ENCODE data around the gene SCAPER. TPM values are rescaled to one million over a fixed set of nuclear protein-coding genes. Genes with fewer than 3 reads are reported as not detected.

SCAPER gene
- total and polyA plus RNA-seq, 2 of the 4 experiments (the other 2 are of a cell fraction), result 2.9 to 9.7 TPM

DNA sequence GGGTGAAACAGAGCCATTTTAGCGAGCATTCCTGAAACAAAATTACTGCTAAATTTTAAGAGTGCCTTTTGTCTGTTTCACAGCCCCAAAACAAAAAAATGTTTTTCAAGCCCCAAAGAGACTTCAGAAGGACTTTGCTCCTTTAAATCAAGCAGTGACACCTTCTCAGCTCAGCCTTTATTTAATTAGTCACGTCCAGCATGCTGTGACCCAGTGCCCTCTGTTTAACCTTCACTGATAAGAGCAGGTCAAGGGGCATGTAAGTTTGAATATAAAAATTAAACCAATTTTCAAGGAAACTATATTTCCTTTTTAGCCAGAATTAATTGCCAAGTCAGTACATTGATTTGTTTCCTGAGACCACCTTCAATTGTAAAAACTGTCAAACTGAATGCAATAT is 527.9 kb downstream of the SCAPER start:
- Histone ChIP-seq H3K18ac (ENCODE audit: low read depth, low read length) (no peak overlapping the region), H3K9me1 (ENCODE audit: insufficient read depth, low read length) (peaks cover 4% of the 10 kb centered on the region; the same call in 1 of the 2 replicates), H4K20me1 (ENCODE audit: insufficient read depth, low read length) (no peaks in the 10 kb centered on the region), H3K4me1 (ENCODE audit: control insufficient read depth, insufficient read depth, low read length) (no peaks in the 10 kb centered on the region; the same call in 1 of the 2 replicates), H3K56ac (ENCODE audit: extremely low read depth, insufficient read depth, low read length) (no peak overlapping the region), H2BK20ac (ENCODE audit: low read depth, low read length) (no peak overlapping the region), H2AFZ (replicated peaks; ENCODE audit: low read length, poor library complexity) (no peak overlapping the region), H2BK15ac (ENCODE audit: low read depth, low read length) (no peak overlapping the region), H2BK5ac (ENCODE audit: low read depth, low read length, poor library complexity, severe bottlenecking) (no peak overlapping the region), H4K8ac (ENCODE audit: low read depth in 2 of 2, low read length in 2 of 2) (no peak overlapping the region), H4K91ac (ENCODE audit: insufficient read depth, low read depth, low read length) (no peak overlapping the region), H4K5ac (ENCODE audit: low read depth, low read length) (no peak overlapping the region), H3K9ac (ENCODE audit: low read depth, low read length) (no peak overlapping the region), H2BK120ac (ENCODE audit: low read depth, low read length) (no peak overlapping the region), H3K27ac (ENCODE audit: insufficient read depth, low read length) (no peak overlapping the region), H3K14ac (replicated peaks; ENCODE audit: low read depth, low read length) (no peak overlapping the region), H3K4me3 (ENCODE audit: insufficient read depth, low read depth, low read length) (no peak overlapping the region), H3K36me3 (ENCODE audit: control insufficient read depth, insufficient read depth, low read length) (no peaks in the 10 kb centered on the region; the same call in 1 of the 2 replicates), H2AK9ac (replicated peaks; ENCODE audit: low read depth, low read length, poor library complexity) (no peak overlapping the region), H3K4ac (ENCODE audit: low read depth, low read length) (no peak overlapping the region), H3K9me3 (ENCODE audit: control insufficient read depth, insufficient read depth, low read length) (no peaks in the 10 kb centered on the region), H3K4me2 (ENCODE audit: low read depth, low read length) (no peak overlapping the region), H2AK5ac (ENCODE audit: low read depth, low read length) (no peak overlapping the region), H3K27me3 (ENCODE audit: control insufficient read depth, insufficient read depth, low read length) (no peaks in the 10 kb centered on the region), H3K23ac (ENCODE audit: low read depth, low read length) (no peak overlapping the region), H3K79me1 (ENCODE audit: low read depth in 1 of 2, low read length in 2 of 2) (no peaks in the 10 kb centered on the region)
- in situ Hi-C loops (cut with MboI; ENCODE audit: low sequenced_read_pairs), result no loop called here
- no CpG with 5 or more reads among the region's 2 CpGs for WGBS, 2 experiments (ENCODE audit: extremely low coverage in 2 of 2, insufficient read length in 1 of 2)
- dilution Hi-C loops (cut with HindIII; ENCODE audit: low sequenced_read_pairs, unreplicated experiment), result no loop called here
- ATAC-seq (ENCODE audit: low read depth) (no peak), DNase-seq (no peak)
- ChIA-PET POLR2A (ENCODE audit: unreplicated experiment) (no interaction called here), CTCF (no interaction called here)
- TF ChIP-seq, protein P1, sequence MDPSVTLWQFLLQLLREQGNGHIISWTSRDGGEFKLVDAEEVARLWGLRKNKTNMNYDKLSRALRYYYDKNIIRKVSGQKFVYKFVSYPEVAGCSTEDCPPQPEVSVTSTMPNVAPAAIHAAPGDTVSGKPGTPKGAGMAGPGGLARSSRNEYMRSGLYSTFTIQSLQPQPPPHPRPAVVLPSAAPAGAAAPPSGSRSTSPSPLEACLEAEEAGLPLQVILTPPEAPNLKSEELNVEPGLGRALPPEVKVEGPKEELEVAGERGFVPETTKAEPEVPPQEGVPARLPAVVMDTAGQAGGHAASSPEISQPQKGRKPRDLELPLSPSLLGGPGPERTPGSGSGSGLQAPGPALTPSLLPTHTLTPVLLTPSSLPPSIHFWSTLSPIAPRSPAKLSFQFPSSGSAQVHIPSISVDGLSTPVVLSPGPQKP (IDR thresholded peaks at IDR 0.05; ENCODE audit: borderline replicate concordance, low read depth, low read length), result no peak
- TF ChIP-seq CHD1 (IDR thresholded peaks at IDR 0.05; ENCODE audit: low read depth, low read length) (no peak), RAD21 (IDR thresholded peaks at IDR 0.05; ENCODE audit: low read length) (no peak), CEBPB (IDR thresholded peaks at IDR 0.05; ENCODE audit: low read depth, low read length) (no peak), FOS (IDR thresholded peaks at IDR 0.05; ENCODE audit: low read depth, low read length) (no peak), POLR2A (IDR thresholded peaks at IDR 0.05; ENCODE audit: low read depth, low read length) (no peak), SMC3 (IDR thresholded peaks at IDR 0.05; ENCODE audit: low read depth, low read length) (no peak), MXI1 (IDR thresholded peaks at IDR 0.05; ENCODE audit: borderline replicate concordance, low read depth, low read length) (no peak), MAZ (IDR thresholded peaks at IDR 0.05; ENCODE audit: borderline replicate concordance, low read depth, low read length) (no peak), USF2 (IDR thresholded peaks at IDR 0.05; ENCODE audit: low read depth, low read length) (no peak), RFX5 (IDR thresholded peaks at IDR 0.05; ENCODE audit: low read depth, low read length) (no peak), RCOR1 (IDR thresholded peaks at IDR 0.05; ENCODE audit: insufficient replicate concordance, low read length) (no peak), NFE2L2 (IDR thresholded peaks at IDR 0.05; ENCODE audit: low read depth, low read length) (no peak), BHLHE40 (IDR thresholded peaks at IDR 0.05; ENCODE audit: low read depth, low read length) (no peak), MAFK (IDR thresholded peaks at IDR 0.05; ENCODE audit: low read depth, low read length) (no peak)
- TF ChIP-seq, protein P2, sequence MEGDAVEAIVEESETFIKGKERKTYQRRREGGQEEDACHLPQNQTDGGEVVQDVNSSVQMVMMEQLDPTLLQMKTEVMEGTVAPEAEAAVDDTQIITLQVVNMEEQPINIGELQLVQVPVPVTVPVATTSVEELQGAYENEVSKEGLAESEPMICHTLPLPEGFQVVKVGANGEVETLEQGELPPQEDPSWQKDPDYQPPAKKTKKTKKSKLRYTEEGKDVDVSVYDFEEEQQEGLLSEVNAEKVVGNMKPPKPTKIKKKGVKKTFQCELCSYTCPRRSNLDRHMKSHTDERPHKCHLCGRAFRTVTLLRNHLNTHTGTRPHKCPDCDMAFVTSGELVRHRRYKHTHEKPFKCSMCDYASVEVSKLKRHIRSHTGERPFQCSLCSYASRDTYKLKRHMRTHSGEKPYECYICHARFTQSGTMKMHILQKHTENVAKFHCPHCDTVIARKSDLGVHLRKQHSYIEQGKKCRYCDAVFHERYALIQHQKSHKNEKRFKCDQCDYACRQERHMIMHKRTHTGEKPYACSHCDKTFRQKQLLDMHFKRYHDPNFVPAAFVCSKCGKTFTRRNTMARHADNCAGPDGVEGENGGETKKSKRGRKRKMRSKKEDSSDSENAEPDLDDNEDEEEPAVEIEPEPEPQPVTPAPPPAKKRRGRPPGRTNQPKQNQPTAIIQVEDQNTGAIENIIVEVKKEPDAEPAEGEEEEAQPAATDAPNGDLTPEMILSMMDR (conservative IDR thresholded peaks at IDR 0.05; ENCODE audit: low read depth, low read length), result no peak
- intact Hi-C loops (cut with micrococcal nuclease), result no loop called here
- BruUV-seq (replicated peaks), result no TSS peak
